Stimulated activated CD4-positive, alpha-beta T cell treated with anti-CD3 and anti-CD28 coated beads, TNF-alpha, amount 100 ng/mL, for 4 hours (primary cell): ENCODE measurements around the gene SSX2IP.
"Not testable (repeated sequence)": the region's sequence is repeated elsewhere in the genome, so short reads cannot be mapped to it uniquely, and the experiment has no call there.

Experiments used
- DNase-seq, 3 experiments: peaks; one replicate each; pipeline ENCODE4 v3.0.0-alpha.2; 2020; ENCODE audit warnings: low read depth in 3 of 3

Gene SSX2IP

DNA sequence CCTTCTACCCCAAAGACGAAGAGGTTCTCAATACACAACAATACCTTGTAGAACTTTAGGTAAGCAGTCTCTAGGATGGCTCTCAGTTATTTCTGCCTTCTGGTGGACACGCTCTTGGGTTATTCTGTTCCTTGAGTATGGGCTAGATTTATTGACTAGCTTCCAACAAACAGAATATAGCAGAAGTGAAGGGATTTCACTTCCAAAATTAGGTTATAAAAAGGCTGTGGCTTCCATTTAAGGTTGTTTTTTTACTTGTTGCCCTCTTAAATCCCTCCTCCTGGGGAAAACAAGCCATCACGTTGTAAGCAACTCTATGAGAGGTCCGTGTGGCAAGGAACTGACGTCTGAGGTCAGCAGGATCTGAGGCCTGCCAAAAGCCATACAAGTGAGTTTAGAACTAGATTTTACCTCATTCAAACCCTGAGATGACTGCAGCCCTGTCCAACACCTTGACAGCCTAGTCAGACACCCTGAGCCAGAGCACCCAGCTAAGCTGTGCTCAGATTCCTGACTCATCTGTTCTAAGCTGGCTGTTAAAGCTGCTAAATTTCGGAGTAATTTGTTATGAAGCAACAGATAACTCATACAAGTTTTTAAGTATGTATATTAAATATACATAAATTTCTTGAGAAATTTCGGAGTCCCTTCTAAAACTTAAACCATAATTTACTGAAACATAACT lies 12.7 kb downstream of the SSX2IP start:
- no peak for DNase-seq

DNA sequence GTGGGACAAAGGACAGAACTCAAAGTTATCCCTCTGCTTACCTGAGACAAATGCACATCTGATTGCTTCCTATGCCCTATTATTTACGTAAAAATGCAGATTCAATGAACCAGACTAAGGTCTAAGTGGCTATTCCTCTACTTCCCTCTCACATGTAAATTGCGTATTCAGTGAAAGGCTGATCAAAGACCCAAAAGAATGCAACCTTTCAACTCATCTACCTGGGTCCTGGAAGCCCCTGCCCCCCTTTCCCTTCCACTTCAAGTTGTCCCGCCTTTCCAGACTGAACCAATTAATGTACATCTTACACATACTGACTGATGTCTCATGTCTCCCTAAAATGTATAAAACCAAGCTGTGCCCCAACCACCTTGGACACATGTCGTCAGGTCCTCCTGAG lies 14.6 kb downstream of the SSX2IP start:
- no peak for DNase-seq

DNA sequence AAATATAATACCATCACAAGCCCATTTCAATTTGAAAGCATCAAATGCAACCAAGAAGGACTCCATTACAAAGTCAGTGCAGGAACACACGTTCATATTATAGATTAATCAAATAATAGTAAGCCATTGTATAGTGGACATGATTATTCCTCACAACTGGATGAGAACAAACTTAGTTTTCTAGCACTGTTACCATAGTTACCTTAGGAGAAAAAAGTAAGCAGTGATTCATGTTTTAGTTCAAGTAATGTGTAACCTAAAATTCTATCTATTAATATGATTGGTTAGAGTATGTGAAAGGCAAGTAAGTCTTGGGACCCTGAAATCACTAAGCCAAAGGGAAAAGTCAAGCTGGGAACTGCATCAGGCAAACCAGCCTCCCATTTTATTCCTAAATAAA lies 15.2 kb downstream of the SSX2IP start:
- no peak for DNase-seq

DNA sequence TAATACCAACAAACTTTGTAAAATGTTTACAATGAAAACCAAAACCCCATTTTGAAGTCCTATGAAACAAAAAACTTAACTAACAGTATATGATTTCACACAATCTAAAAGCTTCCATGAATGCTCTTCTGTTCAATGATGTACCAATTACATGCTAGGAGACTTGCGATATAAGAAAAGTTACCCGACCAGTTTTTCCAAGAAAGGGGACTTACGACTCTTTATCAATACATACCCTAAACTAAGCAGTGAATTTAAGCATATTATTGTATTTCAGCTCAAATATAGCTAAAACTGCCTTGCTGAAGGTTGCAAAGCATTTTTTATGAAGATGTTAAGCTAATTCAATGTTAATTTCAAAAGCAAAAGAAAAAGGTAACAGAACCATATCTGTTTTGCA lies 15.6 kb downstream of the SSX2IP start:
- no peak for DNase-seq

DNA sequence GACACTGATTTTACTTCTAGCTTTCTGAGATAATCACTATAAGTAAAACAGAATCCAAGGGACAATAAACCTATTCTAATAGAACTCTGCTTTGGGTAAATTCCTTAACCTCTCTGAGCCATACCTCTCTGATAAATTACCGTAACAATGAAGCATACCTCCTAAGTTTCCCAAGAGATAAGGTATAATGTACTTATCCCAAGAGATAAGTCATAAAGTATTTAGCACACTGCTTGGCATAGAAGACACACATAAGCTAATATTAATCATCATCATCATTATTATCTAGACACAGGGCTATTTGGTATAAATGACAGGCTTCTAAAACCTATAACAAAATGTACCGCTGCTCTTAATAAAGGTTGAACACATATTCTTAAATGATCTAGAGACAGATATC lies 16.2 kb downstream of the SSX2IP start:
- DNase-seq: no peak

DNA sequence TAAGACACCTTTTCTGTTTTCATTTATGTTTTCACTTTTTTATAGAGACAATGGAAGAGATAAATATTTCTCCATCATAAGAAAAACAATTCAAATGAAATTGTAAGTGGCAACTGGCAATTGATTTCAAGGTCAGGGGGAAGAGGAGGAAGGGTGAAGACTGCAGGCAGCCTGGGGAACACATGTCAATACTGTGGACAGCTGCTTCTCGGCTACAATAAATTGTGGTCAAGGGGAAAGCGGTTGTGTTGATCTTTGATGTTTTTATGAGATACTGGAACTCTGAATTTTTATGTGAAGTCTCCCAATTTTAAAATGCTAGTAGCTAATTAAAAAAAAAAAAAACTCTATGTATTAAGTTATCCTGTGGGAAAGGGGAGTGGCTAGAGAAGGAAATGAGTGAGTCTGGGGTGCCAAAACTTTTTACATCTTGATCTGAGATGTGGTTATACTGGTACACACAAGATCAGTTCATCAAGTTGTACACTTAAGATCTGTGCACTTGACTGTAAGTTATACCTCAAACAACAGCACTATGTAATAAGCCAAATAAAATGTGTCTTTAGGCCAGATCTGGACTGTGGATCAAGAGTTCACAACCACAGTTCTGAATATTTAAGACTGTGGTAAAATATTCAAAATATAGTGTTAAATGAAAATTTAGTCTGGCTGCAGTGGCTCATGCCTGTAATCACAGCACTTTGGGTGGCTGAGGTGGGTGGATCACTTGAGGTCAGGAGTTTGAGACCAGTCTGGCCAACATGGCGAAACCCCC lies 18.0 kb downstream of the SSX2IP start:
- no peak for DNase-seq

DNA sequence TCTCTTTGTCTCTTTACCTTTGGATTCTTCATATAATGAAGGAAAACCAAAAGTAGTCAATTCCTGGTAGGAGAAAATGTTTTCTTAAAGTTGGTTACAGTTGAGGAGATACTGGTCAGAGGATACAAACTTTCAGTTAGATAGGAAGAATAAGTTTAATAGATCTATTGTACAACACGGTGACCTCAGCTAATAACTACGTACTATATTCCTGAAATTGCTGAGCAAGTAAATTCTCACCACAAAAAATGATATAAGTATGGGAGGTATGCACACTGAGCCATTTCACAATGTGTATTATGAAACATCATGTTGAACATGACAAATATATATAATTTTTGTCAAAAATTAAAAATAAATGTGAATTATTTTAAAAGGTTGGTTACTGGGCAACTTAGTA lies 20.4 kb downstream of the SSX2IP start:
- no peak for DNase-seq

DNA sequence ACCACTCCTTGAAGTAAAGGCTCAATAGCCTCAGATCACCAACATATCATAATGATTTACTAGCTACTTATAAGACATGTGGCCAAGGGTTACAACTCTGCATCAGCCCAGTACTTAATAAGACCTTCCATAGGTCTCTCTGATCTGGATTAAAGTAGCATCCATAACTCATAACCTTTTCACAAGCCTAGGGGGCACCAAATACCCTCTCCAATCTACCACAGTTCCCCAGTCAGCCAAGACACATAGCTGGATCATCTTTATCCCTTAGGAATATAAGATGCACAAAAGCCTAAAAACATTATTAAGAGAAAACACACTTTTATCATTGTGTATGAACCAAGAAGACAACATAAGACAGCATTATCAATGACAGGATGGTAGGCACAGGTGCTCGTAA lies 22.1 kb downstream of the SSX2IP start:
- no peak for DNase-seq

DNA sequence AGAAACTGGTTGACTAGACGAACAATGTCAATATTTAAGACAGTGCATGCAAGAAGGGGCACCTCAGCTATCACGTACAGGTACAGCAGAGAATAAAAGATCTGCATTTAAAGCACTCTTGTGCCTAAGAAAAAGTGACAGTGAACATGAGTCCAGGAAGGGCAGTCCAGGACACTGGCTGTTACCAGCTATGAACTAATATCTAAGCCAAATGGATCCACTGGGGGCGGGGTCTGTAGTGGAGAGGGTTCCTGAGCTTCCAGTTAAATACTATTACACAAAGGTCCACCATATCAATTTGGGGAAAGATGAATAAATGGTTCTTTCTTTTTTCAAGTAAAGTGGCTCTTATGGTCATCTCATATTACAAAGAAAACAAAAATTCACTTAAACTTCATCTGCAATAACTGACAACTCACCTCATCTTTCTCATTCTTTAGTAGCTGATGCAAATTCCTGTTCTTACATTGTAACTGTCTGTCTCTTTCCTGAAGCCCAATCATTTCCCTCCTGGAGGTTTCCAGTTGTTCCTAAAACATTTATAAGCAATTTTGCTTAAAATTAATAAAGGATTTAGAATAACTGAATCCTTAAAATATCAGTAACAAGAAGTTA lies 24.5 kb downstream of the SSX2IP start:
- no peak for DNase-seq

DNA sequence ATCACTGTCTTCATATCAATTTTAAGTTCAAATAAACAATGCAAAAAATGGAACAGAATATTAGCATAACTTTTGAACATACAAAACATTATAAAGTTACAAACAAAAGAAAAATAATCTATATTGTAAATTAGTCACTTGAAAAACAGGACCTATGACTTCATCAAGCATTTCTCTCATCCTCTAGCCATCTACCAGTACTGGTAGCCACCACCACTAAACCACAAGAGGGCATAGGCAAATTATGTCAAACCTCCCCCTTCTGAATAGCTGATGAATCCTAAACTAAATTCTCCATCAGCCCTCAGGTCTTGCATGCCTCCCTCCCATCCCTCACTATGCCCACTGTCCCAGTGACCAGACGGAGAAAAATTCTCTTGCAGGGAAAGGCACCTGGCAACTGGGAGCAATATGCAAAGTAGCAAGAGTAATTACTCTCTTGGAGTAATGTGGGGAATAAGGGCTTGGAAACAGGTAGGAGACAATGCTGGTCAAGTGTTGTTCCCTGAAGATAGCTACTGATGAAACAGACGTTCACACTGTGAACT lies 37.1 kb downstream of the SSX2IP start:
- DNase-seq: no peak

DNA sequence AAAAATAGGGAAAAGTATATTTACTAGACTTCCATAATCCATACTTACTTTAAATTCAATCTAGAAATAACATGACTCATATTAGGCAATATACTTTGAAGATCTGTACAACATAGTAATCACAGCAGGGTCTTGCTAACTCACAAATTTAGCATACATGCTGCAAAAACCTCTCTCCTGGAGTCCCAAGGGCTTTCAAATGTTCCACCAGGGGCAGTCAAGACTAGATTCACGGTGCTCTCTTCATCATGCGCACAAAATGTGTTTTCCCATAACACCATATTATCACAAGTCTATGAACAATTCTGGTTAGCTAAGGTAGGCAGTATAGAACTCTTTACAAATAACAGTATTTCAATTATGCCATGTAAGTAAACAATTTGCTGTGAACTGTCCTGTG lies 45.8 kb downstream of the SSX2IP start:
- DNase-seq: no peak

DNA sequence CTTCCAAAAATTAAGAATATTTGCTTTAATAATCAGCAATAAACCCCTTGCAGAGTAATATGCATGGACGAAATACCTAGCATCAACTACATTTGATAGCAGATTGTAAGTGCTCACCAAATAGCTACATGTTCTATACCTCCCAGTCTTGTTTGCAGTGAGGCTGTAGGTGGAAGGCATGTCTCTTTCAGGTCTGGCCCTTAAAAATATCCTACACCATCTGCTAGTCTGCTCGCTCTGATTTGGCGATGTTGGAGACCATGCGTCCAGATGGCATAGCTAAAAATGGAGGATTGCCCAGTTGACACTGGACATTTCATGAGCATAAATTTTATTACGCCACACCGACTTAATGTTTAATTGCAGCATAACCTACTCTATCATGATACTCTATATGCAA lies 47.1 kb downstream of the SSX2IP start:
- no peak for DNase-seq

DNA sequence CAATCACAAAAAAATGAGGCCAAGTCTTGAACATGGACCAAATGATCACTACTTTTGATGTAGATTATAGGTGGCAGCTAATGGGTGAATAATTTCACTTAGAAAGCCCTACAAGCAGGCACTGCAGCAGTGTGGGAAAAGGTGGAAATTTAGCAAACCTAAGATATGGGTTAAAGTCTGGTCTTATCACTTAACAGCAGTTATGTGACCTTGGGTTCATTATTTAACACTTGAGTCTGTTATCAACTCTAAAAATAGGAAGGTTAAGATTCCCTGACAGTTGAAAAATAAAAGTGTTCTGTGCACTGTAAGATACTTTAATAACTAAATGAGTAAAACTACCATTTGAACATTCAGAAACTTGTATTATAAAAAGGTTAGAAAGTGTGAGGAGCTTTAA lies 47.5 kb downstream of the SSX2IP start:
- DNase-seq: no peak

DNA sequence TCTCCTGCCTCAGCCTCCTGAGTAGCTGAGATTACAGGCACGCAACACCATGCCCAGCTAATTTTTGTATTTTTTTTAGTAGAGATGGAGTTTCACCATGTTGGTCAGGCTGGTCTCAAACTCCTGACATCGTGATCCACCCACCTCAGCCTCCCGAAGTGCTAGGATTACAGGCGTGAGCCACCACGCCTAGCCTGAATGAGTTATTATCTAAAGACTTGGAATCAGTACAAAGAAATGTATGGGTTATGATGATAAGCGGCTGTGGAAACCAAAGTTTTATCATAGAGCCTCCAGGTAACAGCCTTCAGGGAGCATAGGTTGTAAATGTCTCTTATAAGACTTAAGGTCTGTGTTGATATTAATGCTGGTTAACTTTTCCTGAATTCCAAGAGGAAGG lies 50.5 kb downstream of the SSX2IP start:
- DNase-seq: not testable (repeated sequence)

DNA sequence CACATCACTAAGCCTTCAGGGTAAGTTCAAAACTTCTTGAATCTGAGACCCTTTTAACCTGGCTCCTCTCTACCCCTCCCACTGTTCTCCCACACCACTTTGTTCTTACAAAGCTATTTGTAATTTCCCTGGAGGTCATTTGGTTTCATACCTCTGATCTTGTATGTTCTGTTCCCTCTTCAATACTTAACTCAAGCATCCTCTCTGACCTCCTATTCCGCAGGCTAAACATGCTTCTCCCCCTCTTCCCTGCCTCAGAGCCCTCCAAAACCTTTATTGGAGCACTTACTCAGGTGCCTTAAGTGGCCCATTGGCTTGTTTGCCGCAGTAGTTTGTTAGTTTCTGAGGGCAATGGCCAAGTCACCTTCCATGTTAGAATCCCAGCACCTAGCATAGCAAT lies 54.8 kb downstream of the SSX2IP start:
- DNase-seq: no peak

DNA sequence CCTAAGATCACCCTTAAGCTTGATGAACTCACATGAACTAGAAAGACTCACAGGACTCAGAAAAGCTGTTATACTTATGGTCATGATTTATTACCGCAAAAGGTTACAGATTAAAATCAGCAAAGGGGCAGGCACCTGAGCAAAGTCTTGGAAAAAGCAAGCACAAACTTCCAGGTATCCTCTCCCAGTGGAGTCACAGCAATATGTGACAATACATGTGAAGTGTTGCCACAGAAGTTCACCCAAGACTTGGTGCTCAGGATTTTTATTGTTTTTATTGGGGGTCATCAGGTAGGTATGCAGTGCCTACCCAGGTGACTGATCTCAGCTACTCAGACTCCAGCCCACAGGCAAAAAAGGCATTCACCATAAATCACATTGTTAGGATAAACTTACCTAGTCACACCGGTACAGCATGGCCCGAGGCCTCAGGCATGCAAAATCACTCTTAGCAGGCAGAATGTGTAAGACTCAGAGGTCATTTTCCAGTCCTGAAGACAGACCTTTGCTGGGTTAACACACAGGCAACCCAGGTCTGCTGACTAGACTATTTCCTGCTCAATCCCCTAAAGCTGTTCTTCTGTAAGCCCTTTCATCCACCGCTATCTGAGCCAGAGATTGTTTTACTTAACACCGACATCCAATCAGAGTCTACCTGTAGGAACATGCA lies 55.6 kb downstream of the SSX2IP start:
- DNase-seq: no peak

DNA sequence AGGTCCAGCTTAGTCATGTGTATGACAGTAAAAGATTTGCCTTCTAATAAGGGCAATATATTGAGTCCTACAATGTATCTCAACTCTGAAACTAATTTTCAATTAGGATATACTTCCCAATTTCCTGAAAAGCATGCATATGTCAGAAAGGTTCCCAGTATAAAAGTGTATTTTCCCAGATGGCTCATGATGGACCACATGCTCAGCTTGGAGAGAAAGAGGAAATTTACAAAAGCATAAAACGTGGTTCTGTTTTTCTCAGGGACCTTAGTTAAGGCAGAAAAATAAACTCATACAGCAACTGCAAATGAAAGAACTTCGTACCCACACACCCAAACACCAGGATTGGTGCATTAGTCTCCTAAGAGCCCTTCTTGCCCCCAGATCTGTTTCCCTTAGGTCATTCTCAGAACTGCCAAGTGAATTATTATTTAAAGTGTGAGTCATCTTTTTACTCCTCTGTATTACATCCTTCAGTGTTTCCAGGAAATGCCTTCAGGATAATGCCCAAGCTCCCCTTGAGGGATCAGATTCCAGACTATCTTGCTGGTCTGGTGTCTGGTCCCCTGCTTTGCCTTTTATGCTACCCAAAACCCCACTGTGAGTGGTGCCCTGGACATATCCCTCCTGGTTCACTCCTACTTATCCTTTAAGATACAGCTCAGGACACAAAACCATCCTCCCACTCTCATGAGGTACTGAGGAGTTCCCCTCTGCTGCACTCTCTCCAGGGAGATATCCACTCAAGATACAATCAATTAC lies 57.4 kb downstream of the SSX2IP start:
- DNase-seq: no peak

DNA sequence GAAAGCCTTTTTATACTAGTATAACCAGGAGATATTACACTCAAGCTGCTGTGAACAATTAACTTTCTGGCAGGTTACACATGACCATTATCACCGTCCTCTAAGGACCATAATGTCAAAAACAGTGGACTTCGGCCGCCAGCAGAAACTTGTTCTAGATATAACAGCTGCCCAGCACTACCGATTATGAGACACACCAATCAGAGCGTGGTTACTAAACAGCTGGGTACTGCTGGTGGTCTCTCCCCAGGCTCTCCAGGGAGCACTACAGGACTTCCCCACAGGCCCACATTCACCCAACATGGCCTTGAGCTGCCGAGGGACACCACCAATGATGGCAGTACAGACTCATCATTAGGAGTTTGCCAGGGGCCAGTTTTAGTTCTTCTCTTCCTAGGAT lies 58.1 kb downstream of the SSX2IP start:
- DNase-seq: no peak

DNA sequence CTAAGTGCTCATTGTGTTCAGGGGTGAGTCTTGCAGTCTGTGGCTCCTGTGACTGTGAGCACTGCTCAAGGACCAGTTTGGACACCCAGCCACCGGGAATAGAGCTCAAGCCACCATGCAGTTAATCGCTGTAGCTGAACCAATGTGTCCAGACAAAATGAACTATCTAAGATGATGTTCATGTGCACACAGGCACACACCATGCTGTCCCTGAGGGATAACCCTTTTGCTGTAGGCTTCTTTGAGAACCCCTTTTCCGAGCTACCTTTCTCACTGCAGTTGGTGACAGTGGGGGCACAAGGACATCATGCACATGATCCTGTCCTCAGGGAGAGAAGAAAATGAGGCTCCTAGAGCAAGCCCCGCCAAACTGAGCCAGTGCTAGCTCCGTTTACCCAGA lies 65.4 kb downstream of the SSX2IP start:
- DNase-seq: no peak

DNA sequence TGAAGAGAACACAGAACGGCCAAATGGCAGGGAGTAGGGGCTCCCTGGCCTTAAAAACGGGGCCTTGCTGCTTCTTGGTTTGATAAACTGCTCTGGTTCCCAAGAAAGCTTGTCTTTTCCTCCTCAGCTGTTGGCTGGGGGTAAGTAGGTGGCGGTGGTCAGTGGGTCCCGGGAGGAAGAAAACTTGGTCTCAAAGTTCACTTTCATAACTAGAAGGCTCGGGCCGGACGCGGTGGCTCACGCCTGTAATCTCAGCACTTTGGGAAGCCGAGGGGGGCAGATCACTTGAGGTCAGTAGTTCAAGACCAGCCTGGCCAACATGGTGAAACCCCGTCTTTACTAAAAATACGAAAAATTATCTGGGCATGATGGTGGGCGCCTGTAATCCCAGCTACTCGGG lies 68.7 kb downstream of the SSX2IP start:
- no peak for DNase-seq

DNA sequence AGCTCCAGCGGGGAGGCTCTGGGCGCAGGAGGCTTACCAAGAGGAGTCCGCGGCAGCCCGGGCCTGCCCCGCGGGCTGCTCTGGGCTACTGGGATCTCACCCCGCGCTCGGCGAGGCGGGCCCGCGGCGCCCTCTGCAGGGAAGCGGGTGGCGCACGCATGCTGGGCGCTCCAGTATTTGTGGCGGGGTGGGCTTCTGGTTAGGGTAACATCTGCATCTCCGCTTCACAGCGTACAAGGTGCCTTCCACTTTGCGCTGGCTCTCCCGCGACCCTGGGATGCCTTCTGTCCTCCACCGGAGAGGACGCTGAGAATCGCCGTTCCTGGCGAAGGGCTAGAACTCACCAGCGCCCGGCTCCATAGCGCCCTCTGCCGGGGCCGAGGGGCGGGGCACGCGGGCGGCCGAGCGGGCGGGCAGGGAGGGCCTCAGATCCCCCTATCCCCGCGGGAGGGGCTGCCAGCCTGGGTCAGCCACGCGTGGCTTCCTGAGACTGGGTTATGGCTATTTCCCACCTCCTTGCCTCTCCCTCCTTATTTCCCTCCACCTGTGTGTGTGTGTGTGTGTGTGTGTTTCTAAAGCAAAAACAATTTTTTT lies 69.4 kb downstream of the SSX2IP start:
- peak; percentile 55 to 72 (median 62) for DNase-seq
